ENCODE results near the gene KRTAP5-3.
"Not testable (repeated sequence)": the region's sequence is repeated elsewhere in the genome, so short reads cannot be mapped to it uniquely, and the experiment has no call there.

The KRTAP5-3 gene

GRCh38 chr11:1619449-1619848 is 11.2 kb upstream of the KRTAP5-3 start:
- H3K9me3 ChIP-seq (ENCODE audit: control insufficient read depth, low read length): no peaks in the 10 kb centered on the region
- no peak overlapping the region for H3K27ac ChIP-seq (ENCODE audit: insufficient read depth, low read depth, low read length, poor library complexity, severe bottlenecking)
- H3K4me3 ChIP-seq (ENCODE audit: insufficient read depth, low read depth, low read length): no peak overlapping the region
- H3K27me3 ChIP-seq (ENCODE audit: control insufficient read depth, insufficient read depth, low read length, poor library complexity, severe bottlenecking): no peaks in the 10 kb centered on the region
- no peaks in the 10 kb centered on the region for H3K36me3 ChIP-seq (ENCODE audit: control insufficient read depth, insufficient read depth, low read length)
- WGBS, 2 experiments: 87 to 90% methylated on average over 10 of the region's 10 CpGs
- no peaks in the 10 kb centered on the region for H3K4me1 ChIP-seq (ENCODE audit: control insufficient read depth, insufficient read depth, low read length)

GRCh38 chr11:1618231-1618630 is 10.0 kb upstream of the KRTAP5-3 start:
- Histone ChIP-seq H3K4me3 (ENCODE audit: insufficient read depth, low read depth, low read length) (no peak overlapping the region), H3K9me3 (ENCODE audit: control insufficient read depth, low read length) (no peaks in the 10 kb centered on the region), H3K4me1 (ENCODE audit: control insufficient read depth, insufficient read depth, low read length) (no peaks in the 10 kb centered on the region), H3K27me3 (ENCODE audit: control insufficient read depth, insufficient read depth, low read length, poor library complexity, severe bottlenecking) (no peaks in the 10 kb centered on the region), H3K36me3 (ENCODE audit: control insufficient read depth, insufficient read depth, low read length) (no peaks in the 10 kb centered on the region), H3K27ac (ENCODE audit: insufficient read depth, low read depth, low read length, poor library complexity, severe bottlenecking) (no peak overlapping the region)
- 77 to 82% methylated on average over 9 to 10 of the region's 10 CpGs for WGBS, 2 experiments

GRCh38 chr11:1607901-1608300 is 362 bp downstream of the KRTAP5-3 start:
- H3K36me3 ChIP-seq (ENCODE audit: control insufficient read depth, insufficient read depth, low read length); H3K27me3 ChIP-seq (ENCODE audit: control insufficient read depth, insufficient read depth, low read length, poor library complexity, severe bottlenecking); H3K9me3 ChIP-seq (ENCODE audit: control insufficient read depth, low read length); H3K27ac ChIP-seq (ENCODE audit: insufficient read depth, low read depth, low read length, poor library complexity, severe bottlenecking); H3K4me3 ChIP-seq (ENCODE audit: insufficient read depth, low read depth, low read length): not testable (repeated sequence)
- peaks cover 14% of the 10 kb centered on the region for H3K4me1 ChIP-seq (ENCODE audit: control insufficient read depth, insufficient read depth, low read length)
- WGBS, 2 experiments: 76 to 84% methylated on average over 5 of the region's 5 CpGs

- not testable (repeated sequence) for H3K27me3 ChIP-seq (ENCODE audit: control insufficient read depth, insufficient read depth, low read length, poor library complexity, severe bottlenecking); H3K36me3 ChIP-seq (ENCODE audit: control insufficient read depth, insufficient read depth, low read length); H3K9me3 ChIP-seq (ENCODE audit: control insufficient read depth, low read length); H3K27ac ChIP-seq (ENCODE audit: insufficient read depth, low read depth, low read length, poor library complexity, severe bottlenecking); H3K4me3 ChIP-seq (ENCODE audit: insufficient read depth, low read depth, low read length)
- 34 to 36% methylated on average over 18 of the region's 18 CpGs for WGBS, 2 experiments
- H3K4me1 ChIP-seq (ENCODE audit: control insufficient read depth, insufficient read depth, low read length): peaks cover 14% of the 10 kb centered on the region
These were observed 962 bp downstream of the KRTAP5-3 start for GRCh38 chr11:1607156-1607845.

- not testable (repeated sequence) for H3K27ac ChIP-seq (ENCODE audit: insufficient read depth, low read depth, low read length, poor library complexity, severe bottlenecking); H3K27me3 ChIP-seq (ENCODE audit: control insufficient read depth, insufficient read depth, low read length, poor library complexity, severe bottlenecking); H3K36me3 ChIP-seq (ENCODE audit: control insufficient read depth, insufficient read depth, low read length); H3K4me3 ChIP-seq (ENCODE audit: insufficient read depth, low read depth, low read length); H3K9me3 ChIP-seq (ENCODE audit: control insufficient read depth, low read length)
- H3K4me1 ChIP-seq (ENCODE audit: control insufficient read depth, insufficient read depth, low read length): peaks cover 14% of the 10 kb centered on the region
- 93 to 94% methylated on average over 13 of the region's 13 CpGs for WGBS, 2 experiments
These were observed 2.3 kb downstream of the KRTAP5-3 start for GRCh38 chr11:1605923-1606322.

GRCh38 chr11:1604711-1605110 is 3.6 kb downstream of the KRTAP5-3 start:
- H3K4me1 ChIP-seq (ENCODE audit: control insufficient read depth, insufficient read depth, low read length): peaks cover 14% of the 10 kb centered on the region
- no peaks in the 10 kb centered on the region for H3K27me3 ChIP-seq (ENCODE audit: control insufficient read depth, insufficient read depth, low read length, poor library complexity, severe bottlenecking)
- no peak overlapping the region for H3K4me3 ChIP-seq (ENCODE audit: insufficient read depth, low read depth, low read length)
- no peaks in the 10 kb centered on the region for H3K9me3 ChIP-seq (ENCODE audit: control insufficient read depth, low read length)
- WGBS, 2 experiments: 91 to 92% methylated on average over 7 of the region's 7 CpGs
- no peak overlapping the region for H3K27ac ChIP-seq (ENCODE audit: insufficient read depth, low read depth, low read length, poor library complexity, severe bottlenecking)
- H3K36me3 ChIP-seq (ENCODE audit: control insufficient read depth, insufficient read depth, low read length): no peaks in the 10 kb centered on the region

- H3K27ac ChIP-seq (ENCODE audit: insufficient read depth, low read depth, low read length, poor library complexity, severe bottlenecking): no peak overlapping the region
- 93 to 95% methylated on average over 11 of the region's 11 CpGs for WGBS, 2 experiments
- H3K27me3 ChIP-seq (ENCODE audit: control insufficient read depth, insufficient read depth, low read length, poor library complexity, severe bottlenecking): no peaks in the 10 kb centered on the region
- H3K4me3 ChIP-seq (ENCODE audit: insufficient read depth, low read depth, low read length): no peak overlapping the region
- H3K36me3 ChIP-seq (ENCODE audit: control insufficient read depth, insufficient read depth, low read length): no peaks in the 10 kb centered on the region
- H3K9me3 ChIP-seq (ENCODE audit: control insufficient read depth, low read length): no peaks in the 10 kb centered on the region
- H3K4me1 ChIP-seq (ENCODE audit: control insufficient read depth, insufficient read depth, low read length): peaks cover 14% of the 10 kb centered on the region
These were observed 4.1 kb downstream of the KRTAP5-3 start for GRCh38 chr11:1604181-1604580.

- Histone ChIP-seq H3K27ac (ENCODE audit: insufficient read depth, low read depth, low read length, poor library complexity, severe bottlenecking) (no peak overlapping the region), H3K27me3 (ENCODE audit: control insufficient read depth, insufficient read depth, low read length, poor library complexity, severe bottlenecking) (no peaks in the 10 kb centered on the region)
- 76 to 87% methylated on average over 1 of the region's 1 CpG for whole genome bisulfite sequencing, 2 experiments
These were observed 4.6 kb downstream of the KRTAP5-3 start for GRCh38 chr11:1603629-1604028.

GRCh38 chr11:1601663-1602062 is 6.6 kb downstream of the KRTAP5-3 start:
- H3K27me3 ChIP-seq (ENCODE audit: control insufficient read depth, insufficient read depth, low read length, poor library complexity, severe bottlenecking): not testable (repeated sequence)
- WGBS, 2 experiments: 85 to 89% methylated on average over 2 of the region's 3 CpGs

More at GRCh38 chr11:1603629-1604028, 4.6 kb downstream of the KRTAP5-3 start:
- Histone ChIP-seq H3K36me3 (ENCODE audit: control insufficient read depth, insufficient read depth, low read length) (no peaks in the 10 kb centered on the region), H3K4me1 (ENCODE audit: control insufficient read depth, insufficient read depth, low read length) (peaks cover 14% of the 10 kb centered on the region), H3K9me3 (ENCODE audit: control insufficient read depth, low read length) (no peaks in the 10 kb centered on the region), H3K4me3 (ENCODE audit: insufficient read depth, low read depth, low read length) (no peak overlapping the region)

GRCh38 chr11:1600626-1601025 is 7.6 kb downstream of the KRTAP5-3 start:
- Histone ChIP-seq H3K4me3 (ENCODE audit: insufficient read depth, low read depth, low read length) (no peak overlapping the region), H3K9me3 (ENCODE audit: control insufficient read depth, low read length) (no peaks in the 10 kb centered on the region), H3K27me3 (ENCODE audit: control insufficient read depth, insufficient read depth, low read length, poor library complexity, severe bottlenecking) (peaks cover 13% of the 10 kb centered on the region), H3K36me3 (ENCODE audit: control insufficient read depth, insufficient read depth, low read length) (no peaks in the 10 kb centered on the region), H3K4me1 (ENCODE audit: control insufficient read depth, insufficient read depth, low read length) (no peaks in the 10 kb centered on the region), H3K27ac (ENCODE audit: insufficient read depth, low read depth, low read length, poor library complexity, severe bottlenecking) (no peak overlapping the region)
- 66 to 77% methylated on average over 5 of the region's 5 CpGs for WGBS, 2 experiments

More at GRCh38 chr11:1601663-1602062, 6.6 kb downstream of the KRTAP5-3 start:
- H3K4me1 ChIP-seq (ENCODE audit: control insufficient read depth, insufficient read depth, low read length); H3K36me3 ChIP-seq (ENCODE audit: control insufficient read depth, insufficient read depth, low read length); H3K9me3 ChIP-seq (ENCODE audit: control insufficient read depth, low read length); H3K27ac ChIP-seq (ENCODE audit: insufficient read depth, low read depth, low read length, poor library complexity, severe bottlenecking); H3K4me3 ChIP-seq (ENCODE audit: insufficient read depth, low read depth, low read length): not testable (repeated sequence)

- H3K27me3 ChIP-seq (ENCODE audit: control insufficient read depth, insufficient read depth, low read length, poor library complexity, severe bottlenecking): peaks cover 15% of the 10 kb centered on the region
- no peak overlapping the region for H3K4me3 ChIP-seq (ENCODE audit: insufficient read depth, low read depth, low read length)
- H3K4me1 ChIP-seq (ENCODE audit: control insufficient read depth, insufficient read depth, low read length): no peaks in the 10 kb centered on the region
These were observed 9.4 kb downstream of the KRTAP5-3 start for GRCh38 chr11:1598816-1599215.

More at GRCh38 chr11:1598816-1599215, 9.4 kb downstream of the KRTAP5-3 start:
- 91 to 94% methylated on average over 6 of the region's 6 CpGs for WGBS, 2 experiments
- Histone ChIP-seq H3K9me3 (ENCODE audit: control insufficient read depth, low read length) (no peaks in the 10 kb centered on the region), H3K36me3 (ENCODE audit: control insufficient read depth, insufficient read depth, low read length) (no peaks in the 10 kb centered on the region), H3K27ac (ENCODE audit: insufficient read depth, low read depth, low read length, poor library complexity, severe bottlenecking) (no peak overlapping the region)
